Measurements from ENCODE around the gene JARID2. TPM values are rescaled to one million over a fixed set of nuclear protein-coding genes. Genes with fewer than 3 reads are reported as not detected.

The JARID2 gene
- total and polyA plus RNA-seq, 10 of the 15 experiments (the other 5 are each of a cell fraction or from before 2014, with no cell fraction given) = 4.2 to 21.6 (median 11.7) TPM

DNA sequence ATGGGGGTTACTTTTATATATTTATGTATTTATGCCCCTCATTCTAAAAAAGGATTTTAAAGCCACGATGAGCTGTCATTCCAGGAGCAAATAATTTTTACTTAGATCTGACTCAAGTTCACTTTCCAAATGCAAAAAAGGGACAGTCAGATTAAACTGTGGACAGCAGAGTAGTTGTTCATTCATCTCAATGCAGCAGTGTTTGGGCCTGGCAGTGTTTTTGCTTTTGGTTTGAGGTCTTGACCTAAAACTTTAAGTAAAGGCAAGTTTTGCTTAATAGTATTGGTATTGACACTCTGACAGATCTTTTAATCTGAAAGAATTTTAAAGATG is 13.9 kb downstream of the JARID2 start:
- in situ Hi-C loops (cut with MboI) = no loop called here
- POLR2A ChIA-PET = interaction anchor here (0.7 to 1.5 kb wide), 5 partner anchors 28 to 58 kb away, joined by 3 read pairs; no protein-coding TSS in a partner anchor
- 6% methylated on average over 1 of the region's 1 CpG for WGBS (ENCODE audit: insufficient coverage, insufficient replicate concordance, low lambda C conversion rate, missing lambda C conversion rate)
- H3K27me3 ChIP-seq (replicated peaks in 1 of 2; ENCODE audit: control insufficient read depth in 2 of 2, insufficient read depth in 2 of 2, low read length in 1 of 2) = no peaks in the 10 kb centered on the region
- no peak overlapping the region for H3K27ac ChIP-seq (ENCODE audit: control insufficient read depth, insufficient read depth)
- no peak overlapping the region for H3K4me3 ChIP-seq
- intact Hi-C loops (cut with micrococcal nuclease; ENCODE audit: unreplicated experiment) = loop anchor here (10.0 kb wide), 1 partner anchor 1135 kb away; no protein-coding TSS in a partner anchor
- no TSS peak for BruUV-seq (replicated peaks)
- peaks cover 3% of the 10 kb centered on the region; the same call in 1 of the 2 replicates for H4K20me1 ChIP-seq (ENCODE audit: control insufficient read depth, insufficient read depth)
- CTCF ChIA-PET = interaction anchor here (0.6 to 1.9 kb wide), 3 partner anchors 18 to 67 kb away, joined by 3 to 10 read pairs (median 3); no protein-coding TSS in a partner anchor
- H2AFZ ChIP-seq (ENCODE audit: control insufficient read depth, low read depth, low read length) = no peak overlapping the region
- DNase-seq (ENCODE audit: low read depth, low spot score) (no peak), ATAC-seq (no peak), FAIRE-seq (no peak)
- H3K36me3 ChIP-seq (ENCODE audit: control insufficient read depth in 2 of 2, insufficient read depth in 2 of 2, low read length in 1 of 2) = 0 out of 4 replicates have a peak, but pooled peaks cover 0 to 2% of the 10 kb centered on the region in 2 experiments
- TF ChIP-seq WRNIP1 (IDR thresholded peaks at IDR 0.05; ENCODE audit: borderline replicate concordance, low read depth, low read length) (no peak), SP1 (IDR thresholded peaks at IDR 0.05; ENCODE audit: low read depth, low read length) (no peak), POLR2AphosphoS2 (IDR thresholded peaks at IDR 0.05; ENCODE audit: low read depth, low read length) (no peak), EGR1 (IDR thresholded peaks at IDR 0.05; ENCODE audit: borderline replicate concordance in 1 of 2, low read depth in 2 of 2, low read length in 2 of 2) (no peak), NR2C1 (IDR thresholded peaks at IDR 0.05) (no peak), GABPA (IDR thresholded peaks at IDR 0.05; ENCODE audit: low read depth) (no peak), ZNF274 (IDR thresholded peaks at IDR 0.05; ENCODE audit: insufficient read depth, insufficient read length) (no peak), ZNF24 (IDR thresholded peaks at IDR 0.05) (no peak), PAX5 (IDR thresholded peaks at IDR 0.05; ENCODE audit: borderline replicate concordance, low read depth, low read length) (no peak), BACH1 (IDR thresholded peaks at IDR 0.05; ENCODE audit: borderline replicate concordance) (no peak), REST (IDR thresholded peaks at IDR 0.05; ENCODE audit: low read depth, low read length) (no peak), HCFC1 (IDR thresholded peaks at IDR 0.05; ENCODE audit: low read length) (no peak)
- TF ChIP-seq, protein P1, sequence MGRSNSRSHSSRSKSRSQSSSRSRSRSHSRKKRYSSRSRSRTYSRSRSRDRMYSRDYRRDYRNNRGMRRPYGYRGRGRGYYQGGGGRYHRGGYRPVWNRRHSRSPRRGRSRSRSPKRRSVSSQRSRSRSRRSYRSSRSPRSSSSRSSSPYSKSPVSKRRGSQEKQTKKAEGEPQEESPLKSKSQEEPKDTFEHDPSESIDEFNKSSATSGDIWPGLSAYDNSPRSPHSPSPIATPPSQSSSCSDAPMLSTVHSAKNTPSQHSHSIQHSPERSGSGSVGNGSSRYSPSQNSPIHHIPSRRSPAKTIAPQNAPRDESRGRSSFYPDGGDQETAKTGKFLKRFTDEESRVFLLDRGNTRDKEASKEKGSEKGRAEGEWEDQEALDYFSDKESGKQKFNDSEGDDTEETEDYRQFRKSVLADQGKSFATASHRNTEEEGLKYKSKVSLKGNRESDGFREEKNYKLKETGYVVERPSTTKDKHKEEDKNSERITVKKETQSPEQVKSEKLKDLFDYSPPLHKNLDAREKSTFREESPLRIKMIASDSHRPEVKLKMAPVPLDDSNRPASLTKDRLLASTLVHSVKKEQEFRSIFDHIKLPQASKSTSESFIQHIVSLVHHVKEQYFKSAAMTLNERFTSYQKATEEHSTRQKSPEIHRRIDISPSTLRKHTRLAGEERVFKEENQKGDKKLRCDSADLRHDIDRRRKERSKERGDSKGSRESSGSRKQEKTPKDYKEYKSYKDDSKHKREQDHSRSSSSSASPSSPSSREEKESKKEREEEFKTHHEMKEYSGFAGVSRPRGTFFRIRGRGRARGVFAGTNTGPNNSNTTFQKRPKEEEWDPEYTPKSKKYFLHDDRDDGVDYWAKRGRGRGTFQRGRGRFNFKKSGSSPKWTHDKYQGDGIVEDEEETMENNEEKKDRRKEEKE (IDR thresholded peaks at IDR 0.05) = no peak
- TF ChIP-seq, protein P2, sequence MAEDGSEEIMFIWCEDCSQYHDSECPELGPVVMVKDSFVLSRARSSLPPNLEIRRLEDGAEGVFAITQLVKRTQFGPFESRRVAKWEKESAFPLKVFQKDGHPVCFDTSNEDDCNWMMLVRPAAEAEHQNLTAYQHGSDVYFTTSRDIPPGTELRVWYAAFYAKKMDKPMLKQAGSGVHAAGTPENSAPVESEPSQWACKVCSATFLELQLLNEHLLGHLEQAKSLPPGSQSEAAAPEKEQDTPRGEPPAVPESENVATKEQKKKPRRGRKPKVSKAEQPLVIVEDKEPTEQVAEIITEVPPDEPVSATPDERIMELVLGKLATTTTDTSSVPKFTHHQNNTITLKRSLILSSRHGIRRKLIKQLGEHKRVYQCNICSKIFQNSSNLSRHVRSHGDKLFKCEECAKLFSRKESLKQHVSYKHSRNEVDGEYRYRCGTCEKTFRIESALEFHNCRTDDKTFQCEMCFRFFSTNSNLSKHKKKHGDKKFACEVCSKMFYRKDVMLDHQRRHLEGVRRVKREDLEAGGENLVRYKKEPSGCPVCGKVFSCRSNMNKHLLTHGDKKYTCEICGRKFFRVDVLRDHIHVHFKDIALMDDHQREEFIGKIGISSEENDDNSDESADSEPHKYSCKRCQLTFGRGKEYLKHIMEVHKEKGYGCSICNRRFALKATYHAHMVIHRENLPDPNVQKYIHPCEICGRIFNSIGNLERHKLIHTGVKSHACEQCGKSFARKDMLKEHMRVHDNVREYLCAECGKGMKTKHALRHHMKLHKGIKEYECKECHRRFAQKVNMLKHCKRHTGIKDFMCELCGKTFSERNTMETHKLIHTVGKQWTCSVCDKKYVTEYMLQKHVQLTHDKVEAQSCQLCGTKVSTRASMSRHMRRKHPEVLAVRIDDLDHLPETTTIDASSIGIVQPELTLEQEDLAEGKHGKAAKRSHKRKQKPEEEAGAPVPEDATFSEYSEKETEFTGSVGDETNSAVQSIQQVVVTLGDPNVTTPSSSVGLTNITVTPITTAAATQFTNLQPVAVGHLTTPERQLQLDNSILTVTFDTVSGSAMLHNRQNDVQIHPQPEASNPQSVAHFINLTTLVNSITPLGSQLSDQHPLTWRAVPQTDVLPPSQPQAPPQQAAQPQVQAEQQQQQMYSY (CRISPR knock-in tag; IDR thresholded peaks at IDR 0.05) = no peak
- H3K4me1 ChIP-seq (ENCODE audit: control insufficient read depth, insufficient read depth, low read length) = peaks cover 68% of the 10 kb centered on the region
- H3K9me3 ChIP-seq (replicated peaks; ENCODE audit: control insufficient read depth, insufficient read depth, low read length) = no peaks in the 10 kb centered on the region
- H3K9ac ChIP-seq (ENCODE audit: control insufficient read depth, insufficient read depth, low read length) = no peak overlapping the region
- SMC1A ChIA-PET (ENCODE audit: uncharacterized antibody, unreplicated experiment) = interaction anchor here (0.6 to 2.3 kb wide), 16 partner anchors 9 to 176 kb away, joined by 3 to 10 read pairs (median 4); no protein-coding TSS in a partner anchor
- no peak overlapping the region; the same call in 1 of the 2 replicates for H3K4me2 ChIP-seq (ENCODE audit: control insufficient read depth, insufficient read depth)
- RAD21 ChIA-PET (ENCODE audit: unreplicated experiment) = interaction anchor here (1.1 to 2.1 kb wide), 7 partner anchors 8 to 363 kb away, joined by 3 to 7 read pairs (median 4); no protein-coding TSS in a partner anchor
- H3K79me2 ChIP-seq (ENCODE audit: control insufficient read depth, insufficient read depth, low read length) = peaks cover 96% of the 10 kb centered on the region
